Thyroid gland (tissue), 4 donors: ENCODE results near the gene PSMG4.

Source experiments
- CTCF ChIP-seq, 6 experiments: fragments of 200-600 bp in 3 of 6; fragments of 450-650 bp in 3 of 6; sonication (generic) in 3 of 6; IDR thresholded peaks; one replicate each; pipeline ENCODE4 v1.5.1; 2016 to 2019; ENCODE audit warnings: antibody characterized with exemption in 6 of 6, mild to moderate bottlenecking in 2 of 6, inconsistent platforms in 1 of 6, moderate library complexity in 1 of 6
- POLR2A ChIP-seq, 2 donors: fragments of 450-650 bp; IDR thresholded peaks; one replicate each; pipeline ENCODE4 v1.6.1; 2017; ENCODE audit warnings: antibody characterized with exemption in 2 of 2, mild to moderate bottlenecking in 2 of 2, moderate library complexity in 1 of 2

GRCh38 chr6:3235486-3235885, 23.3 kb upstream of the PSMG4 start:
- TF ChIP-seq POLR2A (IDR thresholded peaks at IDR 0.05) (no peak), CTCF (IDR thresholded peaks at IDR 0.05) (no peak)
